HCT116 (cell line): Measurements from ENCODE around the gene TRO. TPM values are rescaled to one million over a fixed set of nuclear protein-coding genes. Genes with fewer than 3 reads are reported as not detected.

Source experiments
- ATAC-seq: fragments of 200-7000 bp; cut with Tn5 transposase; 2 replicates; pipeline ENCODE4 v1.9.1; 2020; ENCODE audit warnings: mild to moderate bottlenecking, moderate library complexity
- BruUV-seq: library from RNA; stranded (reverse); fragments of 400-500 nt; replicated peaks from 2 replicates; lab custom pipeline; 2021; lab: Mats Ljungman, UMichigan
- CTCF ChIA-PET: fragments of 300-600 bp; sonication (Branson Sonifier 250); formaldehyde crosslinking; loops from one replicate; lab custom pipeline; 2021; ENCODE audit warnings: antibody characterized with exemption; lab: Charles Lee
- POLR2A ChIA-PET: fragments of 300-600, 350-600 bp; sonication (Branson Sonifier 250); formaldehyde crosslinking; loops from one replicate; lab custom pipeline; 2021; ENCODE audit warnings: antibody characterized with exemption; lab: Charles Lee
- RAD21 ChIA-PET, 2 experiments: fragments of 300-600 bp; sonication (Branson Sonifier 250); formaldehyde crosslinking; loops; one replicate each; lab custom pipeline; 2023; ENCODE audit warnings: low total read pairs in 2 of 2; ENCODE audit not compliant: uncharacterized antibody in 2 of 2, unreplicated experiment in 2 of 2, low non-redundant PET in 1 of 2; lab: Charles Lee
- DNase-seq: peaks from one replicate; pipeline ENCODE4 v3.0.0-alpha.2; 2010; ENCODE audit warnings: low read depth, low spot score
- H2AFZ ChIP-seq: fragments of 200-600 bp; shearing (Covaris generic), sonication (generic); 2 replicates; pipeline ENCODE4 v1.6.1; 2017; ENCODE audit warnings: low read depth, mixed run types, mixed read lengths, antibody characterized with exemption, low read length; ENCODE audit not compliant: poor library complexity, severe bottlenecking
- H3K27ac ChIP-seq: 2 replicates; pipeline ENCODE4 v1.5.1; 2012; ENCODE audit warnings: low read depth, low read length
- H3K27me3 ChIP-seq: fragments of 200-600 bp; sonication (generic); 2 replicates; pipeline ENCODE4 v1.6.1; 2016; ENCODE audit warnings: mixed run types, low read length, mixed read lengths; ENCODE audit not compliant: insufficient read depth
- H3K36me3 ChIP-seq, 2 experiments: fragments of 200-500 bp in 1 of 2; fragments of 200-600 bp in 1 of 2; sonication (Bioruptor generic) in 1 of 2; sonication (generic) in 1 of 2; 2 replicates each; pipeline versions ENCODE4 v1.5.1 to v1.6.1; 2014 to 2016; ENCODE audit warnings: low read length in 2 of 2, inconsistent platforms in 1 of 2, mixed read lengths in 1 of 2, mixed run types in 1 of 2; ENCODE audit not compliant: insufficient read depth in 2 of 2, control insufficient read depth in 1 of 2
- H3K4me1 ChIP-seq, 2 experiments: fragments of 200-600 bp in 1 of 2; sonication (generic) in 1 of 2; 2 replicates each; pipeline versions ENCODE4 v1.5.1 to v1.6.1; 2012 to 2017; ENCODE audit warnings: low read length in 2 of 2, inconsistent platforms in 1 of 2, mild to moderate bottlenecking in 1 of 2, mixed read lengths in 1 of 2, mixed run types in 1 of 2, moderate library complexity in 1 of 2; ENCODE audit not compliant: insufficient read depth in 2 of 2, control insufficient read depth in 1 of 2
- H3K4me2 ChIP-seq: fragments of 200-600 bp; sonication (generic); 2 replicates; pipeline ENCODE4 v1.6.1; 2017; ENCODE audit warnings: mixed run types, low read length, mixed read lengths
- H3K4me3 ChIP-seq, 2 experiments: fragments of 200-600 bp in 1 of 2; sonication (generic) in 1 of 2; replicated peaks in 1 of 2; 2 replicates each; pipeline ENCODE4 v1.5.1; 2011 to 2016; ENCODE audit warnings: low read length in 2 of 2, control low read depth in 1 of 2, low read depth in 1 of 2, mild to moderate bottlenecking in 1 of 2, mixed read lengths in 1 of 2, mixed run types in 1 of 2
- H3K79me2 ChIP-seq: fragments of 200-600 bp; sonication (generic); 2 replicates; pipeline ENCODE4 v1.6.1; 2017; ENCODE audit warnings: mild to moderate bottlenecking, mixed run types, low read length, moderate library complexity, mixed read lengths; ENCODE audit not compliant: insufficient read depth
- H3K9ac ChIP-seq: fragments of 200-600 bp; sonication (generic); 2 replicates; pipeline ENCODE4 v1.6.1; 2016; ENCODE audit warnings: low read length, mixed read lengths
- H3K9me2 ChIP-seq: fragments of 200-600 bp; sonication (generic), shearing (Covaris generic); 2 replicates; pipeline ENCODE4 v1.6.1; 2017; ENCODE audit warnings: mixed run types, mild to moderate bottlenecking, moderate library complexity; ENCODE audit not compliant: insufficient read depth
- H3K9me3 ChIP-seq, 2 experiments: fragments of 200-500 bp in 1 of 2; fragments of 200-600 bp in 1 of 2; sonication (Bioruptor generic) in 1 of 2; sonication (generic) in 1 of 2; 2 replicates each; pipeline ENCODE4 v1.6.1; 2014 to 2017; ENCODE audit warnings: low read length in 2 of 2, mixed read lengths in 2 of 2, inconsistent platforms in 1 of 2, low read depth in 1 of 2, mild to moderate bottlenecking in 1 of 2, mixed run types in 1 of 2, moderate library complexity in 1 of 2; ENCODE audit not compliant: control insufficient read depth in 1 of 2, insufficient read depth in 1 of 2
- H4K20me1 ChIP-seq: fragments of 200-600 bp; sonication (generic), shearing (Covaris generic); 2 replicates; pipeline ENCODE4 v1.6.1; 2017; ENCODE audit warnings: mixed run types, mild to moderate bottlenecking, moderate library complexity; ENCODE audit not compliant: insufficient read depth
- EGR1 ChIP-seq: IDR thresholded peaks from 2 replicates; pipeline ENCODE4 v1.6.1; 2012; ENCODE audit warnings: low read depth
- ELF1 ChIP-seq: IDR thresholded peaks from 2 replicates; pipeline ENCODE4 v1.6.1; 2012; ENCODE audit warnings: low read depth, borderline replicate concordance
- EZH2 ChIP-seq: fragments of 200-600 bp; sonication (generic); IDR thresholded peaks from 2 replicates; pipeline ENCODE4 v1.6.1; 2017; ENCODE audit warnings: antibody characterized with exemption, mixed run types
- FOSL1 ChIP-seq: IDR thresholded peaks from 2 replicates; pipeline ENCODE4 v1.6.1; 2012; ENCODE audit warnings: low read depth
- POLR2A ChIP-seq: IDR thresholded peaks from 2 replicates; pipeline ENCODE4 v1.7.0; 2011; ENCODE audit warnings: borderline replicate concordance; ENCODE audit not compliant: insufficient read depth, insufficient read length; ENCODE audit errors: extremely low read depth
- POLR2AphosphoS5 ChIP-seq: IDR thresholded peaks from 2 replicates; pipeline ENCODE4 v1.6.1; 2011; ENCODE audit warnings: mild to moderate bottlenecking, low read depth, low read length, moderate library complexity
- SP1 ChIP-seq: IDR thresholded peaks from 2 replicates; pipeline ENCODE4 v1.6.1; 2012; ENCODE audit warnings: low read depth
- SRF ChIP-seq: IDR thresholded peaks from 2 replicates; pipeline ENCODE4 v1.6.1; 2012; ENCODE audit warnings: low read depth
- ZBTB33 ChIP-seq: IDR thresholded peaks from 2 replicates; pipeline ENCODE4 v1.6.1; 2011; ENCODE audit warnings: mild to moderate bottlenecking, low read length, moderate library complexity; ENCODE audit not compliant: insufficient replicate concordance; ENCODE audit errors: extremely low read depth
- ZNF274 ChIP-seq: fragments of 200-500 bp; sonication (Bioruptor generic); IDR thresholded peaks from 2 replicates; pipeline ENCODE4 v1.6.1; 2014; ENCODE audit warnings: mild to moderate bottlenecking, low read depth, low read length, inconsistent platforms
- intact Hi-C: fragments of 100-400 bp; cut with micrococcal nuclease; formaldehyde crosslinking; loops from 2 replicates; pipeline ENCODE4 v1.10.0; 2022
- total RNA-seq: library from RNA; stranded (reverse); gene quantifications from one replicate; pipeline ENCODE4 v1.2.1, GENCODE V29; 2021; ENCODE audit not compliant: unreplicated experiment
- TF ChIP-seq, protein P1 (sequence below): IDR thresholded peaks from 2 replicates; pipeline ENCODE4 v1.6.1; 2012
- TF ChIP-seq, protein P2 (sequence below): IDR thresholded peaks from 2 replicates; pipeline ENCODE4 v1.6.1; 2012; ENCODE audit warnings: low read depth

TRO gene
- total RNA-seq, 1 experiment from 2014 or later = 0.25 TPM

- H3K27me3 ChIP-seq = no peaks in the 10 kb centered on the region
- no peak for DNase-seq
- TF ChIP-seq EZH2 (no peak), ELF1 (no peak), FOSL1 (no peak), EGR1 (no peak), SP1 (no peak), SRF (no peak), POLR2AphosphoS5 (no peak), ZBTB33 (no peak), POLR2A (no peak), ZNF274 (no peak)
- TF ChIP-seq, protein P1, sequence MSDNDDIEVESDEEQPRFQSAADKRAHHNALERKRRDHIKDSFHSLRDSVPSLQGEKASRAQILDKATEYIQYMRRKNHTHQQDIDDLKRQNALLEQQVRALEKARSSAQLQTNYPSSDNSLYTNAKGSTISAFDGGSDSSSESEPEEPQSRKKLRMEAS = no peak
- TF ChIP-seq, protein P2, sequence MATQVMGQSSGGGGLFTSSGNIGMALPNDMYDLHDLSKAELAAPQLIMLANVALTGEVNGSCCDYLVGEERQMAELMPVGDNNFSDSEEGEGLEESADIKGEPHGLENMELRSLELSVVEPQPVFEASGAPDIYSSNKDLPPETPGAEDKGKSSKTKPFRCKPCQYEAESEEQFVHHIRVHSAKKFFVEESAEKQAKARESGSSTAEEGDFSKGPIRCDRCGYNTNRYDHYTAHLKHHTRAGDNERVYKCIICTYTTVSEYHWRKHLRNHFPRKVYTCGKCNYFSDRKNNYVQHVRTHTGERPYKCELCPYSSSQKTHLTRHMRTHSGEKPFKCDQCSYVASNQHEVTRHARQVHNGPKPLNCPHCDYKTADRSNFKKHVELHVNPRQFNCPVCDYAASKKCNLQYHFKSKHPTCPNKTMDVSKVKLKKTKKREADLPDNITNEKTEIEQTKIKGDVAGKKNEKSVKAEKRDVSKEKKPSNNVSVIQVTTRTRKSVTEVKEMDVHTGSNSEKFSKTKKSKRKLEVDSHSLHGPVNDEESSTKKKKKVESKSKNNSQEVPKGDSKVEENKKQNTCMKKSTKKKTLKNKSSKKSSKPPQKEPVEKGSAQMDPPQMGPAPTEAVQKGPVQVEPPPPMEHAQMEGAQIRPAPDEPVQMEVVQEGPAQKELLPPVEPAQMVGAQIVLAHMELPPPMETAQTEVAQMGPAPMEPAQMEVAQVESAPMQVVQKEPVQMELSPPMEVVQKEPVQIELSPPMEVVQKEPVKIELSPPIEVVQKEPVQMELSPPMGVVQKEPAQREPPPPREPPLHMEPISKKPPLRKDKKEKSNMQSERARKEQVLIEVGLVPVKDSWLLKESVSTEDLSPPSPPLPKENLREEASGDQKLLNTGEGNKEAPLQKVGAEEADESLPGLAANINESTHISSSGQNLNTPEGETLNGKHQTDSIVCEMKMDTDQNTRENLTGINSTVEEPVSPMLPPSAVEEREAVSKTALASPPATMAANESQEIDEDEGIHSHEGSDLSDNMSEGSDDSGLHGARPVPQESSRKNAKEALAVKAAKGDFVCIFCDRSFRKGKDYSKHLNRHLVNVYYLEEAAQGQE = no peak
- no TSS peak for BruUV-seq
- POLR2A ChIA-PET = no interaction called here
- no peak overlapping the region for H2AFZ ChIP-seq
- no peak overlapping the region for H3K9ac ChIP-seq
- CTCF ChIA-PET = no interaction called here
- H3K27ac ChIP-seq = no peak overlapping the region
- H3K9me3 ChIP-seq = no peaks in the 10 kb centered on the region
- intact Hi-C loops = no loop called here
- H4K20me1 ChIP-seq = no peaks in the 10 kb centered on the region
- H3K79me2 ChIP-seq = no peaks in the 10 kb centered on the region
- no peaks in the 10 kb centered on the region for H3K36me3 ChIP-seq
- no peak overlapping the region for H3K4me3 ChIP-seq
- no peak for ATAC-seq
- RAD21 ChIA-PET = no interaction called here
- H3K4me2 ChIP-seq = no peak overlapping the region
- no peaks in the 10 kb centered on the region for H3K9me2 ChIP-seq
- H3K4me1 ChIP-seq = no peaks in the 10 kb centered on the region
Measured at GRCh38 chrX:54935306-54935705, 14.7 kb downstream of the TRO start.
